ENCODE results near the gene CASP8. TPM values are rescaled to one million over a fixed set of nuclear protein-coding genes. Genes with fewer than 3 reads are reported as not detected.

The CASP8 gene
- total RNA-seq, 1 donor from 2014 or later = 27.6 TPM

DNA sequence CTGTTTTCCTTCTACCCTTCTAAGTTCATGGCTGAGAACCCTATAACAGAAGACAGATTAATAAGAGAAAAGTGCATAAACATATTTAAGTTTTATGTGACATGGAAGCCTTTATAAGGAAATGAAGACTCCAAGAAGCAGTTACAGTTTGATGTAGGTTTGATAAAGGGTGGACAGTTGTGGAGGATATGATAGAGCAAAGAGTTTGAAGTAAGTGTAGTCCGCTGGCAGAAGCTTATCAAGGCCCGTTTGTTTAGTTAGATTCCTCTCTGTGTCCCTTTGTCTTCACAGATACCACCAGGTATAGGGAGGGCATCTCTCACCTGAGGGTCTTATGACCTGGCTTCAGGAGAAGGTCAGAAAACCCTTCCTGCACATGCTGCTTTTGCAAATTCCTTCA, 10.4 kb upstream of the CASP8 start:
- TF ChIP-seq, protein P1, sequence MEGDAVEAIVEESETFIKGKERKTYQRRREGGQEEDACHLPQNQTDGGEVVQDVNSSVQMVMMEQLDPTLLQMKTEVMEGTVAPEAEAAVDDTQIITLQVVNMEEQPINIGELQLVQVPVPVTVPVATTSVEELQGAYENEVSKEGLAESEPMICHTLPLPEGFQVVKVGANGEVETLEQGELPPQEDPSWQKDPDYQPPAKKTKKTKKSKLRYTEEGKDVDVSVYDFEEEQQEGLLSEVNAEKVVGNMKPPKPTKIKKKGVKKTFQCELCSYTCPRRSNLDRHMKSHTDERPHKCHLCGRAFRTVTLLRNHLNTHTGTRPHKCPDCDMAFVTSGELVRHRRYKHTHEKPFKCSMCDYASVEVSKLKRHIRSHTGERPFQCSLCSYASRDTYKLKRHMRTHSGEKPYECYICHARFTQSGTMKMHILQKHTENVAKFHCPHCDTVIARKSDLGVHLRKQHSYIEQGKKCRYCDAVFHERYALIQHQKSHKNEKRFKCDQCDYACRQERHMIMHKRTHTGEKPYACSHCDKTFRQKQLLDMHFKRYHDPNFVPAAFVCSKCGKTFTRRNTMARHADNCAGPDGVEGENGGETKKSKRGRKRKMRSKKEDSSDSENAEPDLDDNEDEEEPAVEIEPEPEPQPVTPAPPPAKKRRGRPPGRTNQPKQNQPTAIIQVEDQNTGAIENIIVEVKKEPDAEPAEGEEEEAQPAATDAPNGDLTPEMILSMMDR (IDR thresholded peaks at IDR 0.05; ENCODE audit: insufficient read depth, low read length, severe bottlenecking) = no peak
- no peaks in the 10 kb centered on the region for H3K36me3 ChIP-seq (ENCODE audit: control insufficient read depth, insufficient read depth, low read length)
- no peak overlapping the region for H3K4me3 ChIP-seq (ENCODE audit: low read depth, low read length)
- no peaks in the 10 kb centered on the region for H3K27me3 ChIP-seq (ENCODE audit: control insufficient read depth, insufficient read depth, low read length)
- FAIRE-seq (no peak), DNase-seq (ENCODE audit: low read depth) (no peak)

DNA sequence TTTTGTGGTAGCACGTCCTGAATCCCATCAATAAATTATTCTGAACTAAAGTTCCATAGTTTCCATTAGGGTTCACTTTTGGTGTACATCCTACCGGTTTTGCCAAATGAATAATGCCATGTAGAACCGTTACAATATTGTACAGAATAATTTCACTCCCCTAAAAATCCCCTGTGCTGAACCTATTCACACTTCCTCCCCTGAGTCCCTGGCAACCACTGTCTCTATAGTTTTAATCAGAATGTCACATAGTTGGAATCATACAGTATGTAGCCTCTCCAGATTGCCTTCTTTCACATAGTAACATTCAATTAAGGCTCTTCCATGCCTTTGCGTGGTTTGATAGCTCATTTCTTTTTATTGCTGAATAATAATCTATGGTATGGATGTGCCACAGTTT, 9.6 kb upstream of the CASP8 start:
- Histone ChIP-seq H3K36me3 (ENCODE audit: control insufficient read depth, insufficient read depth, low read length) (no peaks in the 10 kb centered on the region), H3K27me3 (ENCODE audit: control insufficient read depth, insufficient read depth, low read length) (no peaks in the 10 kb centered on the region), H3K4me3 (ENCODE audit: low read depth, low read length) (no peak overlapping the region)
- FAIRE-seq = no peak
- TF ChIP-seq, protein P1 (IDR thresholded peaks at IDR 0.05; ENCODE audit: insufficient read depth, low read length, severe bottlenecking) = no peak
- DNase-seq (ENCODE audit: low read depth) = no peak

DNA sequence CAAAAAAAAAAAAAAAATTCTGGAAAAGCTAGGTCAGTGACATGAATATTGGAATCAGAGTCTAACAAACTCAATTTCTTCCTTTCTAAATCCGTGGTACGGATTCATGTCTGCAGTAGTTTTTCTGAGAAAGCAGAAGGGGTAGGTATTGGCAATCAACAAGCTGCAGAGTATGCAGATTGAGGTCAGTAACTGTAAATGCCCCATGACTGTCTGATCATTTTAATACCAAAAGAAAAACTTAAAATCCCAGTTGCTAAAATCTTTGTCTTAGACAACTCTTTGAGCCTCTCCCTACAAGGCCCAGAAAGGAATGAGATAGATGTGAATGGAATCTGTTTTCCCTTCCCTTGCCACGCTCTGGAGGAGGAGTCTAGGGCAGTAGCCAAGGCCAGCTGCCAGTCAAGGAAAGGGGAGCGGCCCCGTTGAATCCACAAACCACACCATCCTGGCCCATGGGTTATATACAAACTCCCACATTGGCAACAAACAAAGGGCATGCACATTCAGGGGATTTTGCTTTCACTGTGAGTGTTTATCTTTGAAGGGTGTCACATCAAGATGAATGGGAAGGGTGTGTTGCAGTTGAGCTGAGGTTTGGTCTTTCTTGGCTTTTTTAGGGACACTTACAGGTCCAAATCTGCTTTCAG, 6.1 kb upstream of the CASP8 start:
- H3K4me3 ChIP-seq (ENCODE audit: low read depth, low read length) = no peak overlapping the region
- FAIRE-seq (peak; percentile 13), DNase-seq (ENCODE audit: low read depth) (peak; percentile 35)
- TF ChIP-seq, protein P1 (IDR thresholded peaks at IDR 0.05; ENCODE audit: insufficient read depth, low read length, severe bottlenecking) = no peak
- H3K36me3 ChIP-seq (ENCODE audit: control insufficient read depth, insufficient read depth, low read length) = no peaks in the 10 kb centered on the region
- no peaks in the 10 kb centered on the region for H3K27me3 ChIP-seq (ENCODE audit: control insufficient read depth, insufficient read depth, low read length)

DNA sequence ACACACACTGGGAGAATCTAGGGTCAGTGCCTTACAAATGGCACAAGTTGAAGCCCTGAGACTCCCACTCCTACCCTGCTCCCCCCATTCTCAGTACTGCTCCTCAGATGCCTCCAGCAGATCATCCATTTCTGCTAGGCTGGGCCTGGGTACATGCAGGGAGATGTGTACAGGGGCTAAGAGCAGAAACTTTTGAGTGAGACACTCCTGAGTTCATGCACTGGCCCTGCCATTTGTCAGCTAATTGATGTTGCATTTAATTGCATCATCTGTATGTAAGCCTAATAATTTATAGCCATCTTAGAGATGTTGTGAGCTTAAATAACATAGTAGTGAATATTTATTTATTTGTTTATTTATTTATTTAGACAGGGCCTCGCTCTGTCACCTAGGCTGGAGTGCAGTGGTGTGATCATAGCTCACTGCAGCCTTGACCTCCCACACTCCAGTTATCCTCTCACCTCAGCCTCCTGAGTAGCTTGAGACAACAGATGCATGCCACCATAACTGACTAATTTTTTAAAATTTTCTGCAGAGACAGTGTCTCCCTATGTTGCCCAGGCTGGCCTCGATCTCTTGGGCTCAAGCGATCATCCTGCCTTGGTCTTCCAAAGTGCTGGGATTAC, 4.8 kb upstream of the CASP8 start:
- FAIRE-seq (no peak), DNase-seq (ENCODE audit: low read depth) (no peak)
- Histone ChIP-seq H3K4me3 (ENCODE audit: low read depth, low read length) (no peak overlapping the region), H3K27me3 (ENCODE audit: control insufficient read depth, insufficient read depth, low read length) (no peaks in the 10 kb centered on the region), H3K36me3 (ENCODE audit: control insufficient read depth, insufficient read depth, low read length) (no peaks in the 10 kb centered on the region)
- TF ChIP-seq, protein P1 (IDR thresholded peaks at IDR 0.05; ENCODE audit: insufficient read depth, low read length, severe bottlenecking) = no peak

DNA sequence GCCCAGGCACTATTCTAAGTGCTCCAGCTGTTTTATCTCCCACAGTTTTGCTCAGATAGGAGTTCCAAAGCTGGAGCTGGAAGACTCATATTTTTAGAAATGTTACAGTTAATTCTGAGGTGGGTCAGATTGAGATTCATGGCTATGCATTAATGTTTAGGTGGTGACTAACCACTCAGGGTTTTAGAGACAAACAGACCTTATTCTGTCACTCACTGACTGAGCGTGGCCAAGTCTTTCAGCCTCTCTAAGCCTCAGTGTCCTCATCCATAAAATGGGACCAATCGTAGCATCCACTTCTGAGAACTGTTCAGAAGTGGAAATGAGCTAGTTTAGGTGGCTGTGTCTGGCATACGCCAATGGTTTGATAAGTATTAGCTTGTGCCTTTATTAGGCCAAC, 4.3 kb upstream of the CASP8 start:
- H3K27me3 ChIP-seq (ENCODE audit: control insufficient read depth, insufficient read depth, low read length) = no peaks in the 10 kb centered on the region
- no peak for DNase-seq (ENCODE audit: low read depth)
- TF ChIP-seq, protein P1 (IDR thresholded peaks at IDR 0.05; ENCODE audit: insufficient read depth, low read length, severe bottlenecking) = no peak
- no peaks in the 10 kb centered on the region for H3K36me3 ChIP-seq (ENCODE audit: control insufficient read depth, insufficient read depth, low read length)
- H3K4me3 ChIP-seq (ENCODE audit: low read depth, low read length) = no peak overlapping the region
- no peak for FAIRE-seq

All from bronchial epithelial cell (primary cell).